HFFc6 (cell line): ENCODE data around the gene ATP9B. TPM values are rescaled to one million over a fixed set of nuclear protein-coding genes. Genes with fewer than 3 reads are reported as not detected.

Experiments used
- DNase-seq: peaks from one replicate; pipeline ENCODE4 v3.0.0-alpha.2; 2018
- H3K27ac Mint-ChIP-seq: 2 replicates; pipeline ENCODE4 v1.8.0; 2020; ENCODE audit warnings: mild to moderate bottlenecking, mixed read lengths
- H3K27me3 Mint-ChIP-seq: 2 replicates; pipeline ENCODE4 v1.8.0; 2021; ENCODE audit warnings: mild to moderate bottlenecking, moderate library complexity, mixed read lengths; ENCODE audit not compliant: insufficient read depth
- H3K36me3 Mint-ChIP-seq: 2 replicates; pipeline ENCODE4 v1.8.0; 2021; ENCODE audit warnings: low read depth, mixed read lengths
- H3K4me1 Mint-ChIP-seq: 2 replicates; pipeline ENCODE4 v1.8.0; 2020; ENCODE audit warnings: low read depth, mixed read lengths
- H3K4me3 Mint-ChIP-seq: 2 replicates; pipeline ENCODE4 v1.8.0; 2020; ENCODE audit warnings: mild to moderate bottlenecking, moderate library complexity, mixed read lengths
- H3K9me3 Mint-ChIP-seq: 2 replicates; pipeline ENCODE4 v1.8.0; 2020; ENCODE audit warnings: mild to moderate bottlenecking, mixed read lengths
- CTCF ChIP-seq: fragments of 200-600 bp; sonication (generic); IDR thresholded peaks from 2 replicates; pipeline ENCODE4 v1.5.0; 2021; ENCODE audit warnings: antibody characterized with exemption, mild to moderate bottlenecking
- total RNA-seq, 6 experiments: library from RNA; stranded (reverse); fragmentation: NEBNext Ultra II Directional; extraction: Animal tissue kit (Norgen Biotek cat#: 25700); gene quantifications; 2 replicates in 1 of 6; 3 replicates in 5 of 6; pipeline ENCODE4 v1.2.3, GENCODE V29; 2021

ATP9B gene
- total RNA-seq, 6 experiments from 2014 or later = 9.0 to 11.2 (median 10.5) TPM

- H3K4me1 Mint-ChIP-seq = no peaks in the 10 kb centered on the region
- peaks cover 8% of the 10 kb centered on the region for H3K27me3 Mint-ChIP-seq
- no peak overlapping the region for H3K27ac Mint-ChIP-seq
- no peaks in the 10 kb centered on the region for H3K36me3 Mint-ChIP-seq
- no peak for DNase-seq
- no peak overlapping the region for H3K4me3 Mint-ChIP-seq
- peaks cover 15% of the 10 kb centered on the region; the same call in 1 of the 2 replicates for H3K9me3 Mint-ChIP-seq
- TF ChIP-seq CTCF = no peak
Measured at GRCh38 chr18:79048245-79048632, 21.0 kb upstream of the ATP9B start.

DNA sequence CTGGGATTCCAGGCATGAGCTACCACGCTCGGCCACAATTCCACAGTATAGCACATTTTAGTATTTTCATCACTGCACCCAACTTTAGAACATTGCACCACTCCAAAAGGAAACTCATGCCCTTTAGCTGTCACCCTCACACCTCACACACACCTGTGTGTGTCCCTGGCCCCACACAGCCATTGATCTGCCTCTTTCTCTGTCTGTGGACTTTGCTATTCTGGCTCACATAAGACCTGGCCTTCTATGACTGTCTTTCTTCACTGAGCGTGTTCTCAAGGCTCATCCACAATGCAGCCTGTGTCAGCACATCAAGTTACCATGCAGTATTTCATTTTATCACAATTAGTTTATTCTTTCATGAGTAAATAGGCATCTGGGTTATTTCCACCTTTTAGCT, 19.7 kb upstream of the ATP9B start:
- DNase-seq = no peak
- Mint-ChIP-seq H3K36me3 (no peaks in the 10 kb centered on the region), H3K4me3 (no peak overlapping the region), H3K27ac (no peak overlapping the region), H3K4me1 (no peaks in the 10 kb centered on the region), H3K27me3 (peaks cover 10% of the 10 kb centered on the region), H3K9me3 (peaks cover 15% of the 10 kb centered on the region; the same call in 1 of the 2 replicates)
- TF ChIP-seq CTCF = no peak

- peaks cover 15% of the 10 kb centered on the region; the same call in 1 of the 2 replicates for H3K9me3 Mint-ChIP-seq
- H3K4me3 Mint-ChIP-seq = no peak overlapping the region
- no peak for TF ChIP-seq CTCF
- H3K27me3 Mint-ChIP-seq = peaks cover 10% of the 10 kb centered on the region
- no peak overlapping the region for H3K27ac Mint-ChIP-seq
- H3K36me3 Mint-ChIP-seq = no peaks in the 10 kb centered on the region
- no peak for DNase-seq
- no peaks in the 10 kb centered on the region for H3K4me1 Mint-ChIP-seq
Measured at GRCh38 chr18:79050005-79050404, 19.2 kb upstream of the ATP9B start.

DNA sequence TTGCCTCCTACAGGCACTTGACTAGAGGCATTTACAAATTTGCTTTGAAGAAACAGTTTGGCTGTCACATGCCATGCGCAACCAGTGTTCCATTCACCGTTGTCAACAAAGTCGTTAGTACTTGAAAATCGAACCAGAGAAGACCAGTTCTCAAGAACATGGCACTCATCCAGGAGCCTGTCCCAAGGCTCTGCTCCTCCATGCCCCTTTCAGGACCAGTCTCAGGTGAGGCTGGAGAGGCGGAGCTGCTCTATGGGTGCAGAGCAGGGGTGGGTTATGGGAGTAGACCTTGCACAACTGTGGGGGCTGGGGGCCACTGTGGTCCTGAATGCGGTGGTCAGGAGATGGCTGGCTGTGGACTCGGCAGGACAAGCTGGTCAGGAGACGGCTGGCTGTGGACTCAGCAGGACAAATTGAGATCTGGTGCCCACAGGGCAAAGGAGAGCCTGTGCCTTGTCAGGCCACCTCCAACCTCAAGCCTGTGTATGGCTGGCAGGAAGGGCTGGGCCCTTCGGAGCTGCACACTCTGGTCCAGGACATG, 12.3 kb upstream of the ATP9B start:
- H3K36me3 Mint-ChIP-seq = no peaks in the 10 kb centered on the region
- H3K4me1 Mint-ChIP-seq = no peaks in the 10 kb centered on the region
- TF ChIP-seq CTCF = no peak
- no peak for DNase-seq
- H3K9me3 Mint-ChIP-seq = no peaks in the 10 kb centered on the region
- no peak overlapping the region for H3K27ac Mint-ChIP-seq
- H3K4me3 Mint-ChIP-seq = no peak overlapping the region
- peaks cover 11% of the 10 kb centered on the region for H3K27me3 Mint-ChIP-seq

- no peak overlapping the region for H3K27ac Mint-ChIP-seq
- no peak for DNase-seq
- no peaks in the 10 kb centered on the region for H3K4me1 Mint-ChIP-seq
- no peaks in the 10 kb centered on the region for H3K36me3 Mint-ChIP-seq
- no peak overlapping the region for H3K4me3 Mint-ChIP-seq
- H3K27me3 Mint-ChIP-seq = peaks cover 5% of the 10 kb centered on the region
- no peak for TF ChIP-seq CTCF
- no peaks in the 10 kb centered on the region for H3K9me3 Mint-ChIP-seq
Measured at GRCh38 chr18:79058007-79058406, 11.2 kb upstream of the ATP9B start.

- no peak for TF ChIP-seq CTCF
- H3K4me1 Mint-ChIP-seq = no peaks in the 10 kb centered on the region
- H3K9me3 Mint-ChIP-seq = peaks cover 23% of the 10 kb centered on the region
- DNase-seq = no peak
- no peak overlapping the region for H3K27ac Mint-ChIP-seq
- peaks cover 9% of the 10 kb centered on the region; the same call in 1 of the 2 replicates for H3K36me3 Mint-ChIP-seq
- H3K27me3 Mint-ChIP-seq = peaks cover 6% of the 10 kb centered on the region
- H3K4me3 Mint-ChIP-seq = no peak overlapping the region
Measured at GRCh38 chr18:79062806-79063205, 6.4 kb upstream of the ATP9B start.
